Middle frontal gyrus (tissue), 1 donor: ENCODE results near the gene ATXN7.

Experiments
- DNase-seq: peaks from one replicate; pipeline ENCODE4 v3.0.0-alpha.2; 2015; ENCODE audit warnings: low spot score; ENCODE audit errors: extremely low spot score

Gene ATXN7

GRCh38 chr3:64019271-64019670 is 155.6 kb downstream of the ATXN7 start:
- DNase-seq = no peak

DNA sequence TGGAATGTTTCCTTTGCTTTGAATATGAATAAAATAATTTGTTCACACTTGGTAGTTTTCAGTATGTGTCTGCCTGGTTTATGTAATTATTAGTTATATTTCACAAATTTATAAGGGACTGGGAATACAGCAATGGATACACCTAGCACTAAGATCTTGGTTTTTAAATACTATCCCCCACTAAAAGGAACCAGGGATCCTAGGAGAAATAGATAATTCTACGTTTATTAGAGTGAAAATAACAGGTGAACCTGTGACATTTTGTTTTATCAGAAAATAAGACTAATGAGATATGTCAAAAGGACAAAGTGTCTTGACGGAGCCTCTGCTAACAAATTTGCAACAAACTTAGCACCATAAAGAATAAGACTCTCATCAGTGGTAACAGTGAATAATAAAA is 156.2 kb downstream of the ATXN7 start:
- no peak for DNase-seq

DNA sequence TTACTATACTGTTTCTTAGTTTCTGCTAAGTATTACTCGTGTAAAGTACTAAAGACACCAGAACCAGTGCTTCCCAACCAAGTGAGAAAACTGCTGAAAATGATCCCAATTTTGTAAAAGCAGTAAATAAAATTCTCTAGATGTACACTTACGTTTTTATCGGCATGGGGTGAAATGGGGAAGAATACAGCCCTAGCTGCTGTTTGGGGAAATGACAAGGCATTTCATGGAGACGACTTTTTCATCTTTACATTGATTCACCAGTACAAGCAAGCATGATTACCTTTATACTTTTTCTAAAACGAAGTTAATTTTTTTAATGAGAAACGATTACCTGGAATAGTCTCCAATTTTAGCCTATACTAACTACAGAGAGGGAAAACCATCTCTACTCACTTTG is 158.3 kb downstream of the ATXN7 start:
- no peak for DNase-seq

DNA sequence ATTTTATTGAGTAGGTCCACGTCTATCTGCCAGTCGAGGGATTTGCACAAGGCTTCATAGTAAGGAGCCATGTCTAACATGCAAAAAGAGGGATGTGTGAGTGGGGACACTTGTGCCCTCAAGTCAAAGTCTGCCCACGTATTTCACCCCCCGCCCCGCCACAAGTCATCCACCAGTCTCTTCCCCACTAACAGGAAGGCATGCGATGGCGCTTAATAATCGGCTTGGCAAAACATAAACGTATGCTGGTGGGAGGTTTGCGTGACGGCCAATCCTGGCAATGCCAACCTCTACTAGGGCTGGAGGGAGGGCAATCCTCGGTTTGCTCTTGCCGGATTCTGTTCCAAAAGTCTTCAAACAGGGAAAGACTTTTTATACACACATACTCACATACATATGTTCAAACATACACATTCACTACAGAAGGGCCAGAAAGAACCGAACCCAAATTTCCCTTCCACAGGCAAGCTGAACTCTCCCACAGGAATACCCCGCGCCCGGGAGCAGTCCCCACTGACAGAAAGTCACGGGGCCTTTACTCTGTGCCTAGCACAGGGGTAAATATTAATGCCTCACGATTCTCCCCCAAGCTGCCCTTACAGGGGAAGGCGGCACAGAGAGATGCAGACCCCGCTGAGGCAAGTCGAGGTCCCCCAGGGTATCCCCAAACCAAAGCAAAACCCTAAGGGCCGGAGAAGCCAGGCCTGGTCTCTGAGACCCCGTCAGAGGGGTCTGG is 159.0 kb downstream of the ATXN7 start:
- no peak for DNase-seq

- DNase-seq = peak; percentile 83
Measured at GRCh38 chr3:64023187-64023860, 159.7 kb downstream of the ATXN7 start, which contains the start of gene PSMD6. TSS of gene PSMD6 (minus strand) at chr3:64023494. CDS start at chr3:64023419, 75 bp downstream.

GRCh38 chr3:64023861-64024223 is 160.2 kb downstream of the ATXN7 start:
- DNase-seq = no peak

GRCh38 chr3:64026346-64026745 is 162.7 kb downstream of the ATXN7 start:
- DNase-seq = no peak

- DNase-seq = no peak
Measured at GRCh38 chr3:64027658-64028057, 164.0 kb downstream of the ATXN7 start.

GRCh38 chr3:64028754-64029153 is 165.1 kb downstream of the ATXN7 start:
- no peak for DNase-seq

DNA sequence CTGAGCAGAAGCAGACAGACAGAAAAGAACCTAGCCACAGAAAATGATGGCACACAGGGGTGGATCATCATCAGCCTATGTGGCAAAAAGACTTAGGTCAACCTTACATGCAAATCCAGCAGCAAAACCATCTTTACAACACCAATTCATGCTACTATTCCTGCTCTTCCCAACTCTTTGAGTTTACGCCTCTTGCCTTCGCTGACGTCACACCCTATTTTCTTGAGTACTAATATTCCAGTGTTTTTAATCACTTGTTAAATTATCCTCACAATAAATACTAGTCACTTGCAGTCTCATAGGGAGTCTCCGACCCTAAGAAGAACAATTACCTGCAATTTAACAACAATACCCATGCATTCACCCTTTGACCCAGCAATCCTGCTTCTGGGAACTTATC is 165.6 kb downstream of the ATXN7 start:
- DNase-seq = no peak

- DNase-seq = peak; percentile 68
Measured at GRCh38 chr3:64030741-64031140, 167.1 kb downstream of the ATXN7 start.

DNA sequence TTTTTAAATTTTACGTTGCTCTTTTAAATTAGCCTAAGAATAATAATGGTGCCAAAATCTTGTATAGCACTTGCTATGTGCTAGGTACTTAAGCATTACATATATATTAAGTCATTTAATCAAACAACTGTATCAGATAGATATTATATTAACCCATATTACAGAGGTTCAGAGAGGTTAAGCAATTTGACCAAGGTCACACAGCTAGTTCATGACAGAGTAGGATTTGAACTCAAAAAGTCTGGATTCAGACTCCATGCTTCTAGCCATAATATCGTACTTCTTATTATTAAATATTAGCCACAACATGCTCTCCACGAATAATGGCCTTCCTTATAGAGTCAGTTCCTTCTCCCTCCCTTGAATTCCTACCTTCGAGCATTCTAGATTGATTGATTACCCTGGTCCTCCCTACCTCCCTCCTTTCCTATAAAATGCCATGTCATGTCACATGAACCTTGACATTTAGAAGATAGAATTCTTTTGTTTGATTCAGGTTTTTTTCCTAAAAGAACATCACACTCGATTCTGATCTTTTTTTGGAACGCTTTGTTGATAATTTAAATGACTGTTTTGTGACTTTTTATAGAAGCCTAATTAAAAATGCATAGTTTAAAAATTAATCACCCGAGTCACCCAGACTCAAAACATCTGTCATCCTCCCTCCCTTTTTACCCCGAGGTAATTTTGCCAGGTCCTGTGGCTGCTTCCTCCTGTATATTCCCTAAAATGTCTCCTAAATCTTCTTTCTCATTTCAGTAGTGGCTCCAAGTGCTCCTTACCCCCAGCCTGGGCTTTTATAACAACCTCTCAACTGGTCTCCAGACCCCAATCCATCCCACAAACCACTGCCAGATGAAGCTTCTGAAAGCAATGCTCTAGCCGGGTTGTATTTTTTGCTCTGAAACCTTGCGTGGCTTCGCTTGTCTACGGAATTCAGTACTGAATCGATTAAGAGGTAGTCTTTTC is 168.2 kb downstream of the ATXN7 start:
- no peak for DNase-seq

DNA sequence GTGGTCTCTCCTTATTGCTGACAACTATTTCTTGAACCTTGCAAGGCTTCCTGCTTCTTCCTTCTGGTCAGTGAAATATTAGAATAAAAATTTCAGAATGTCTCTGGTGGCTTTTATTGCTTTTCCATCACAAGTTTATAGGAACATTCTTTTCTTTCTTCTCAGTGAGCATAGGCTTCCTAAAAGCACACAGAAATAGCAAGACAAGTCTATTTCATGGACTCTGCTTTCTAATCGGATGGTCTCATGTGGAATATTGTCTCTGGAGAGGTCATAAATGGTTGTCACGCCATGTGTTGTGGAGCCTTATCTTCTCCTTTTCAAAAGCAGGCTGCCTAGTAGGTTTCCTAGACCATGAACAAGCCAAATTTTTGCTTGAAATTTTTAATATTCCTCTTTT is 169.4 kb downstream of the ATXN7 start:
- DNase-seq = no peak

GRCh38 chr3:64037084-64037483 is 173.4 kb downstream of the ATXN7 start:
- DNase-seq = no peak

DNA sequence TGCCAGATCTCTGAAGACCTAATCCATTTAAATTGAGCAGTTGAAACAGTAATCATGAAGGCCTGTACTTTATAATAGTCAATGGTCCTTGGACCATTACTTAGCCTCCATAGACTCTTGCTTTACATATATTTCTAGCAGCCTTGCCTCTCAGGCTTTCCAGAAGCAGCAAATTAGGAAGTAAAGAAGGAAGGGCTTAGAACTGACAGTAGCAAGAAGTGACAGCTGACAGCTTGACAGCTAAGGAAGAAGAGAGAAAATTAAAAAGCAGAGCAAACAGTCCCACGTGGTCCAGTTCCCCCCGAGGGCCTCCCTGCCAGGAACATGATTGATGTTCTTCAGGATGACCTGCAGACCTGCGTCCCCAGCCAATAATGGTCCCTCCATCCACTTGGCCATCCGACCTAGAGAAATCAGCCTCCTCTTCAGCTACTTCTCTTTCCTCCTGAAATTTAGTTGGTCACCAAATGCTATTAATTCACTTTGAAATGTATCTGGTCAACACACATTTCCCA is 174.6 kb downstream of the ATXN7 start:
- DNase-seq = no peak

- DNase-seq = no peak
Measured at GRCh38 chr3:64039332-64039731, 175.7 kb downstream of the ATXN7 start.

DNA sequence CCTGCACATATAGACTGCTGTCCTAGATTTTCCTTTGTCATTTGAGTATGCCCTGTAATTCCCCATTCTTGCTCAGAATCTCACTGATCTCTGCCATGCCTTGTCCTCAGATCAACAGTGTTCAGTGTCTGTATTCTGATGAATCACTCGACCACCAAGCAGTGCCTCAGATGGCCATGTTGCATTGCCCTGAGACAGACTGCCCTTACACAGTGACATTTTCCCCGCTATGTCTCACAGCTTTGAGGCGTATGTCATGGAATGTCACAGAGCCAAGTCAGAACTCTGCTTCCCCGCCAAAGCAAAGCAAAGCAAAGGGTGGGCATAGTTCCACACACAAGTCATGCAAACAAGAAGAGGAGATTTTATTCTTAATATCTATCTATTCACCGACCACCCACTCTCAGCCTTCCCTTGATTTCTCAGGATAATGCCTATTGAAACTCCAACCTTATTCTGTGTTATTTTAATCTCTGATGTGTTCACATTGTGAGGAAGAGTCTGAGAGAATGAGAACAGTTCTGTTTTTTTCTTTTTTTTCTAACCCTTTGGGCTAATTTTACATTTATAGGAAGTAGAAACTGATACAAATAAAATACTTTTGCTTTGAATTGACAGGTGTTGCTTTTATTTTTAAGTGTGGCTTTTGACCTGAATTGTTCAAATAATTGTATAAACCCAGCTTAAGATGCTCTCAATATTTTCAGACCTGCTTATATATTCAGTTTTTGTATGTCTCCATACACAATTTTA is 176.5 kb downstream of the ATXN7 start:
- DNase-seq = no peak

DNA sequence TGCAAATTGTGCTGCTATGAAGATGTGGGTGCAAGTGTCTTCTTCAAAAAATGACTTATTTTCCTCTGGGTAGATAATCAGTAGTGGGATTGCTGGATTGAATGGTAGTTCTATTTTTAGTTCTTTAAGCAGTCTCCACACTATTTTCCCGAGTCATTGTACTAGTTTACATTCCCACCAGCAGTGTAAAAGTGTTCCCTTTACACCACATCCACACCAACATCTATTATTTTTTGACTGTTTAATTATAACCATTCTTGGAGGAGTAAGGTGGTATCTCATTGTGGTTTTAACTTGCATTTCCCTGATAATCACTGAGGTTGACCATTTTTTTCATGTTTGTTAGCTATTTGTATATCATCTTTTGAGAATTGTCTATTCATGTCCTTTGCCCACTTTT is 179.3 kb downstream of the ATXN7 start:
- DNase-seq = no peak

GRCh38 chr3:64046592-64046991 is 182.9 kb downstream of the ATXN7 start:
- DNase-seq = no peak

GRCh38 chr3:64046996-64047594 is 183.4 kb downstream of the ATXN7 start:
- no peak for DNase-seq

- DNase-seq = no peak
Measured at GRCh38 chr3:64047787-64048186, 184.1 kb downstream of the ATXN7 start.
